Breast epithelium (tissue), 3 donors: Measurements from ENCODE around the gene PTPN4.

Experiments used
- POLR2A ChIP-seq: fragments of 450-650 bp; IDR thresholded peaks from one replicate; pipeline ENCODE4 v1.6.1; 2016; ENCODE audit warnings: antibody characterized with exemption, mild to moderate bottlenecking, moderate library complexity
- POLR2AphosphoS5 ChIP-seq, 3 donors: sonication (generic); formaldehyde crosslinking; IDR thresholded peaks; one replicate each; pipeline ENCODE4 v1.6.1; 2017; ENCODE audit warnings: antibody characterized with exemption in 3 of 3
- TF ChIP-seq, protein P1 (sequence below), 3 donors: fragments of 450-650 bp; IDR thresholded peaks; one replicate each; pipeline ENCODE4 v1.5.1; 2016 to 2017; ENCODE audit warnings: antibody characterized with exemption in 3 of 3, mild to moderate bottlenecking in 3 of 3, moderate library complexity in 3 of 3

DNA sequence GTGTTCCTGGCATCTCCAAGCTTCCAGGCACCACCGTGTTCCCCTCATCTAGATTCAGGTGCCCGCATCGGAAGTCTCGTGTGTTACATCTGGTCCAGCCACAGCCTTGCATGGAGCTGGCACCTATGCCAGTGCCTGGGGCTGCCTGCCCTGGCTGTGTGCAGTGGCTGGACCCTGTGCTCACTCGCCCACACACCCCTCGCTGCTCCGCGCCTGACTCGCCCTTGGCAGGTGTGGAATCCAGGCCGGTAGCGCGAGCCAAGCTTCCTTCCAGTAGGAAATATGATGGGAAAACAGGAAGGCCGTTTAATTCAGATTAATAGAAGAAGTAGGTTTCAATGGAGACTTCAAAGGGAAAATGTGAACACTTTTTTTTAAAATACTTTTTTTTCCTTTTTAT, 78.0 kb downstream of the PTPN4 start:
- TF ChIP-seq, protein P1, sequence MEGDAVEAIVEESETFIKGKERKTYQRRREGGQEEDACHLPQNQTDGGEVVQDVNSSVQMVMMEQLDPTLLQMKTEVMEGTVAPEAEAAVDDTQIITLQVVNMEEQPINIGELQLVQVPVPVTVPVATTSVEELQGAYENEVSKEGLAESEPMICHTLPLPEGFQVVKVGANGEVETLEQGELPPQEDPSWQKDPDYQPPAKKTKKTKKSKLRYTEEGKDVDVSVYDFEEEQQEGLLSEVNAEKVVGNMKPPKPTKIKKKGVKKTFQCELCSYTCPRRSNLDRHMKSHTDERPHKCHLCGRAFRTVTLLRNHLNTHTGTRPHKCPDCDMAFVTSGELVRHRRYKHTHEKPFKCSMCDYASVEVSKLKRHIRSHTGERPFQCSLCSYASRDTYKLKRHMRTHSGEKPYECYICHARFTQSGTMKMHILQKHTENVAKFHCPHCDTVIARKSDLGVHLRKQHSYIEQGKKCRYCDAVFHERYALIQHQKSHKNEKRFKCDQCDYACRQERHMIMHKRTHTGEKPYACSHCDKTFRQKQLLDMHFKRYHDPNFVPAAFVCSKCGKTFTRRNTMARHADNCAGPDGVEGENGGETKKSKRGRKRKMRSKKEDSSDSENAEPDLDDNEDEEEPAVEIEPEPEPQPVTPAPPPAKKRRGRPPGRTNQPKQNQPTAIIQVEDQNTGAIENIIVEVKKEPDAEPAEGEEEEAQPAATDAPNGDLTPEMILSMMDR (IDR thresholded peaks at IDR 0.05) = no peak
- TF ChIP-seq POLR2A (no peak), POLR2AphosphoS5 (IDR thresholded peaks at IDR 0.05) (no peak)
